K562 (cell line): ENCODE data around the gene CD79A. TPM values are rescaled to one million over a fixed set of nuclear protein-coding genes. Genes with fewer than 3 reads are reported as not detected.

Experiments
- CREB1 ChIP-seq, 2 experiments: sonication (generic) in 1 of 2; formaldehyde crosslinking in 1 of 2; IDR thresholded peaks; 2 replicates each; pipeline versions ENCODE4 v1.6.1 to v1.8.0; 2012 to 2022; ENCODE audit warnings: inconsistent platforms in 1 of 2, mild to moderate bottlenecking in 1 of 2, missing genetic modification reagents in 1 of 2, moderate library complexity in 1 of 2
- CTBP1 ChIP-seq: fragments of 450-650 bp; IDR thresholded peaks from 2 replicates; pipeline ENCODE4 v1.6.1; 2016; ENCODE audit warnings: borderline replicate concordance
- CXXC5 ChIP-seq: fragments of 250-450 bp; sonication (Bioruptor Pico); IDR thresholded peaks from 2 replicates; pipeline ENCODE4 v1.8.0; 2022; ENCODE audit warnings: inconsistent platforms, mild to moderate bottlenecking, moderate library complexity
- ELF2 ChIP-seq: fragments of 250-450 bp; sonication (Bioruptor Pico); IDR thresholded peaks from 2 replicates; pipeline ENCODE4 v1.5.0; 2021; ENCODE audit warnings: mild to moderate bottlenecking
- GATA2 ChIP-seq: sonication (generic); formaldehyde crosslinking; IDR thresholded peaks from 2 replicates; pipeline ENCODE4 v1.4.0; 2020; ENCODE audit warnings: mild to moderate bottlenecking, missing genetic modification reagents
- LCOR ChIP-seq: sonication (generic); formaldehyde crosslinking; IDR thresholded peaks from 2 replicates; pipeline ENCODE4 v1.8.0; 2022; ENCODE audit warnings: mild to moderate bottlenecking, missing genetic modification reagents
- NCOA6 ChIP-seq: fragments of 450-650 bp; IDR thresholded peaks from 2 replicates; pipeline ENCODE4 v1.6.1; 2017; ENCODE audit warnings: mild to moderate bottlenecking
- polyA plus RNA-seq, 8 experiments: library from polyadenylated mRNA; depleted of rRNA in 4 of 8; stranded (reverse) in 5 of 8; unstranded in 3 of 8; fragments of >200 nt; fragmentation: Nextera tagmentation in 2 of 8; fragmentation: Illumina TruSeq in 1 of 8; extraction: Ambion mirVana in 2 of 8; extraction: Trizol in 1 of 8; gene quantifications; 2 replicates each; pipeline versions ENCODE4 v1.2.1 to v1.2.3, GENCODE V29; 2011 to 2014; ENCODE audit warnings: inconsistent platforms in 1 of 8, missing spikeins in 1 of 8
- total RNA-seq, 7 experiments: library from RNA; depleted of rRNA in 6 of 7; stranded (reverse); fragments of >200 nt in 6 of 7; fragmentation: Illumina TruSeq in 2 of 7; extraction: Trizol in 2 of 7; gene quantifications; 2 replicates each; pipeline versions ENCODE4 v1.2.1 to v1.2.3, GENCODE V29; 2011 to 2021; ENCODE audit warnings: low replicate concordance in 1 of 7
- TF ChIP-seq, protein P1 (sequence below): sonication (generic); formaldehyde crosslinking; IDR thresholded peaks from 2 replicates; pipeline ENCODE4 v1.8.0; 2023; ENCODE audit warnings: mild to moderate bottlenecking, missing genetic modification reagents
- TF ChIP-seq, protein P2 (sequence below): fragments of 250-450 bp; sonication (Bioruptor Pico); IDR thresholded peaks from 2 replicates; pipeline ENCODE4 v1.8.0; 2021; ENCODE audit warnings: borderline replicate concordance, mild to moderate bottlenecking, moderate library complexity; ENCODE audit not compliant: poor library complexity, severe bottlenecking
- TF ChIP-seq, protein P3 (sequence below): sonication (generic); formaldehyde crosslinking; IDR thresholded peaks from 2 replicates; pipeline ENCODE4 v1.8.0; 2023; ENCODE audit warnings: mild to moderate bottlenecking, missing genetic modification reagents
- TF ChIP-seq, protein P4 (sequence below): fragments of 450-650 bp; IDR thresholded peaks from 2 replicates; pipeline ENCODE4 v1.7.0; 2016; ENCODE audit warnings: borderline replicate concordance
- TF ChIP-seq, protein P5 (sequence below): fragments of 450-650 bp; IDR thresholded peaks from 2 replicates; pipeline ENCODE4 v1.6.1; 2016; ENCODE audit warnings: low read depth

CD79A gene
- total and polyA plus RNA-seq, 9 of the 15 experiments (the other 6 are each of a cell fraction or from before 2014, with no cell fraction given): 0.04 to 0.72 (median 0.17) TPM; not detected in 3

DNA sequence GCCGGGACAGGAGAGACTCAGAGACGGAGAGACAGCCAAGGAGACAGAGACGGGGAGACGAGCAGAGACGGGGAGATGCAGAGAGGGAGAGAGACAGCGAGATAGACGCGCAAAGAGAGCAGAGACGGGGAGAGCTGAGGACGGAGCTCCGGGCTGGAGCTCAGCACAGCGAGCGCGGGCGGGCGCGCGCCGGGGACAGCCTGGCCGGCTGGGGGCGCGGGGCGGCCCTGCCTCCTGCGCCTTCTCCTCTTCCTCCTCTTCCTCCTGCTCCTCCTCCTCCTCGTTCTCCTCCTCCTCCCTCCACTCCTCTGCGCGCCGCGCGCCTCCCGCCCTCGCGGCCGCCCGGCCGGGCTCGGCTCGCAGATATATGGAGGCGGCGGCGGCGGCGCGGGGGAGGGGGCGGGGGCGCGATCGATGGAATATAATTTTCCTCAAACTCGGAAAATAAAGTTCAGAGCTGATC lies 51.2 kb downstream of the CD79A start, which contains the start of gene ERFL (continued):
- TF ChIP-seq, protein P1, sequence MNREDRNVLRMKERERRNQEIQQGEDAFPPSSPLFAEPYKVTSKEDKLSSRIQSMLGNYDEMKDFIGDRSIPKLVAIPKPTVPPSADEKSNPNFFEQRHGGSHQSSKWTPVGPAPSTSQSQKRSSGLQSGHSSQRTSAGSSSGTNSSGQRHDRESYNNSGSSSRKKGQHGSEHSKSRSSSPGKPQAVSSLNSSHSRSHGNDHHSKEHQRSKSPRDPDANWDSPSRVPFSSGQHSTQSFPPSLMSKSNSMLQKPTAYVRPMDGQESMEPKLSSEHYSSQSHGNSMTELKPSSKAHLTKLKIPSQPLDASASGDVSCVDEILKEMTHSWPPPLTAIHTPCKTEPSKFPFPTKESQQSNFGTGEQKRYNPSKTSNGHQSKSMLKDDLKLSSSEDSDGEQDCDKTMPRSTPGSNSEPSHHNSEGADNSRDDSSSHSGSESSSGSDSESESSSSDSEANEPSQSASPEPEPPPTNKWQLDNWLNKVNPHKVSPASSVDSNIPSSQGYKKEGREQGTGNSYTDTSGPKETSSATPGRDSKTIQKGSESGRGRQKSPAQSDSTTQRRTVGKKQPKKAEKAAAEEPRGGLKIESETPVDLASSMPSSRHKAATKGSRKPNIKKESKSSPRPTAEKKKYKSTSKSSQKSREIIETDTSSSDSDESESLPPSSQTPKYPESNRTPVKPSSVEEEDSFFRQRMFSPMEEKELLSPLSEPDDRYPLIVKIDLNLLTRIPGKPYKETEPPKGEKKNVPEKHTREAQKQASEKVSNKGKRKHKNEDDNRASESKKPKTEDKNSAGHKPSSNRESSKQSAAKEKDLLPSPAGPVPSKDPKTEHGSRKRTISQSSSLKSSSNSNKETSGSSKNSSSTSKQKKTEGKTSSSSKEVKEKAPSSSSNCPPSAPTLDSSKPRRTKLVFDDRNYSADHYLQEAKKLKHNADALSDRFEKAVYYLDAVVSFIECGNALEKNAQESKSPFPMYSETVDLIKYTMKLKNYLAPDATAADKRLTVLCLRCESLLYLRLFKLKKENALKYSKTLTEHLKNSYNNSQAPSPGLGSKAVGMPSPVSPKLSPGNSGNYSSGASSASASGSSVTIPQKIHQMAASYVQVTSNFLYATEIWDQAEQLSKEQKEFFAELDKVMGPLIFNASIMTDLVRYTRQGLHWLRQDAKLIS (CRISPR knock-in tag): no peak
- TF ChIP-seq, protein P2, sequence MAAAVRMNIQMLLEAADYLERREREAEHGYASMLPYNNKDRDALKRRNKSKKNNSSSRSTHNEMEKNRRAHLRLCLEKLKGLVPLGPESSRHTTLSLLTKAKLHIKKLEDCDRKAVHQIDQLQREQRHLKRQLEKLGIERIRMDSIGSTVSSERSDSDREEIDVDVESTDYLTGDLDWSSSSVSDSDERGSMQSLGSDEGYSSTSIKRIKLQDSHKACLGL (CRISPR knock-in tag): no peak
- TF ChIP-seq, protein P3, sequence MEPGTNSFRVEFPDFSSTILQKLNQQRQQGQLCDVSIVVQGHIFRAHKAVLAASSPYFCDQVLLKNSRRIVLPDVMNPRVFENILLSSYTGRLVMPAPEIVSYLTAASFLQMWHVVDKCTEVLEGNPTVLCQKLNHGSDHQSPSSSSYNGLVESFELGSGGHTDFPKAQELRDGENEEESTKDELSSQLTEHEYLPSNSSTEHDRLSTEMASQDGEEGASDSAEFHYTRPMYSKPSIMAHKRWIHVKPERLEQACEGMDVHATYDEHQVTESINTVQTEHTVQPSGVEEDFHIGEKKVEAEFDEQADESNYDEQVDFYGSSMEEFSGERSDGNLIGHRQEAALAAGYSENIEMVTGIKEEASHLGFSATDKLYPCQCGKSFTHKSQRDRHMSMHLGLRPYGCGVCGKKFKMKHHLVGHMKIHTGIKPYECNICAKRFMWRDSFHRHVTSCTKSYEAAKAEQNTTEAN (CRISPR knock-in tag): no peak
- TF ChIP-seq CREB1 (IDR thresholded peaks at IDR 0.05) (0 out of 2 replicates have a peak, but pooled peaks have one; percentile 5), CREB1 (CRISPR knock-in tag; IDR thresholded peaks at IDR 0.05) (no peak), GATA2 (CRISPR knock-in tag) (no peak), ELF2 (CRISPR knock-in tag) (no peak), CXXC5 (peak; percentile 48), LCOR (no peak), NCOA6 (no peak), CTBP1 (peak; percentile 61)
- TF ChIP-seq, protein P4, sequence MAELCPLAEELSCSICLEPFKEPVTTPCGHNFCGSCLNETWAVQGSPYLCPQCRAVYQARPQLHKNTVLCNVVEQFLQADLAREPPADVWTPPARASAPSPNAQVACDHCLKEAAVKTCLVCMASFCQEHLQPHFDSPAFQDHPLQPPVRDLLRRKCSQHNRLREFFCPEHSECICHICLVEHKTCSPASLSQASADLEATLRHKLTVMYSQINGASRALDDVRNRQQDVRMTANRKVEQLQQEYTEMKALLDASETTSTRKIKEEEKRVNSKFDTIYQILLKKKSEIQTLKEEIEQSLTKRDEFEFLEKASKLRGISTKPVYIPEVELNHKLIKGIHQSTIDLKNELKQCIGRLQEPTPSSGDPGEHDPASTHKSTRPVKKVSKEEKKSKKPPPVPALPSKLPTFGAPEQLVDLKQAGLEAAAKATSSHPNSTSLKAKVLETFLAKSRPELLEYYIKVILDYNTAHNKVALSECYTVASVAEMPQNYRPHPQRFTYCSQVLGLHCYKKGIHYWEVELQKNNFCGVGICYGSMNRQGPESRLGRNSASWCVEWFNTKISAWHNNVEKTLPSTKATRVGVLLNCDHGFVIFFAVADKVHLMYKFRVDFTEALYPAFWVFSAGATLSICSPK: no peak
- TF ChIP-seq, protein P5, sequence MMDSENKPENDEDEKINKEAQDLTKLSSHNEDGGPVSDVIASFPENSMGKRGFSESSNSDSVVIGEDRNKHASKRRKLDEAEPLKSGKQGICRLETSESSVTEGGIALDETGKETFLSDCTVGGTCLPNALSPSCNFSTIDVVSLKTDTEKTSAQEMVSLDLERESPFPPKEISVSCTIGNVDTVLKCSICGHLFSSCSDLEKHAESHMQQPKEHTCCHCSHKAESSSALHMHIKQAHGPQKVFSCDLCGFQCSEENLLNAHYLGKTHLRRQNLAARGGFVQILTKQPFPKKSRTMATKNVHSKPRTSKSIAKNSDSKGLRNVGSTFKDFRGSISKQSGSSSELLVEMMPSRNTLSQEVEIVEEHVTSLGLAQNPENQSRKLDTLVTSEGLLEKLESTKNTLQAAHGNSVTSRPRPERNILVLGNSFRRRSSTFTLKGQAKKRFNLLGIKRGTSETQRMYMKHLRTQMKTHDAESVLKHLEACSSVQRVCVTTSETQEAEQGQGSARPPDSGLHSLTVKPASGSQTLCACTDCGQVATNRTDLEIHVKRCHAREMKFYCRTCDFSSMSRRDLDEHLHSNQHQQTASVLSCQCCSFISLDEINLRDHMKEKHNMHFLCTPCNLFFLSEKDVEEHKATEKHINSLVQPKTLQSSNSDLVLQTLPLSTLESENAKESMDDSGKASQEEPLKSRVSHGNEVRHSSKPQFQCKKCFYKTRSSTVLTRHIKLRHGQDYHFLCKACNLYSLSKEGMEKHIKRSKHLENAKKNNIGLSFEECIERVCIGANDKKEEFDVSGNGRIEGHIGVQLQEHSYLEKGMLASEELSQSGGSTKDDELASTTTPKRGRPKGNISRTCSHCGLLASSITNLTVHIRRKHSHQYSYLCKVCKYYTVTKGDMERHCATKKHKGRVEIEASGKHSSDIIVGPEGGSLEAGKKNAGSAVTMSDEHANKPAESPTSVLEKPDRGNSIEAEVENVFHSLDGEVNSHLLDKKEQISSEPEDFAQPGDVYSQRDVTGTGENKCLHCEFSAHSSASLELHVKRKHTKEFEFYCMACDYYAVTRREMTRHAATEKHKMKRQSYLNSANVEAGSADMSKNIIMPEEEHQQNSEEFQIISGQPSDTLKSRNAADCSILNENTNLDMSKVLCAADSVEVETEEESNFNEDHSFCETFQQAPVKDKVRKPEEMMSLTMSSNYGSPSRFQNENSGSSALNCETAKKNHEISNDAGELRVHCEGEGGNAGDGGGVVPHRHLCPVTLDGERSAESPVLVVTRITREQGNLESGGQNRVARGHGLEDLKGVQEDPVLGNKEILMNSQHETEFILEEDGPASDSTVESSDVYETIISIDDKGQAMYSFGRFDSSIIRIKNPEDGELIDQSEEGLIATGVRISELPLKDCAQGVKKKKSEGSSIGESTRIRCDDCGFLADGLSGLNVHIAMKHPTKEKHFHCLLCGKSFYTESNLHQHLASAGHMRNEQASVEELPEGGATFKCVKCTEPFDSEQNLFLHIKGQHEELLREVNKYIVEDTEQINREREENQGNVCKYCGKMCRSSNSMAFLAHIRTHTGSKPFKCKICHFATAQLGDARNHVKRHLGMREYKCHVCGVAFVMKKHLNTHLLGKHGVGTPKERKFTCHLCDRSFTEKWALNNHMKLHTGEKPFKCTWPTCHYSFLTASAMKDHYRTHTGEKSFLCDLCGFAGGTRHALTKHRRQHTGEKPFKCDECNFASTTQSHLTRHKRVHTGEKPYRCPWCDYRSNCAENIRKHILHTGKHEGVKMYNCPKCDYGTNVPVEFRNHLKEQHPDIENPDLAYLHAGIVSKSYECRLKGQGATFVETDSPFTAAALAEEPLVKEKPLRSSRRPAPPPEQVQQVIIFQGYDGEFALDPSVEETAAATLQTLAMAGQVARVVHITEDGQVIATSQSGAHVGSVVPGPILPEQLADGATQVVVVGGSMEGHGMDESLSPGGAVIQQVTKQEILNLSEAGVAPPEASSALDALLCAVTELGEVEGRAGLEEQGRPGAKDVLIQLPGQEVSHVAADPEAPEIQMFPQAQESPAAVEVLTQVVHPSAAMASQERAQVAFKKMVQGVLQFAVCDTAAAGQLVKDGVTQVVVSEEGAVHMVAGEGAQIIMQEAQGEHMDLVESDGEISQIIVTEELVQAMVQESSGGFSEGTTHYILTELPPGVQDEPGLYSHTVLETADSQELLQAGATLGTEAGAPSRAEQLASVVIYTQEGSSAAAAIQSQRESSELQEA: no peak
